GM12892 (cell line): ENCODE results near the gene NELL2.

Experiments used
- POLR2A ChIP-seq: IDR thresholded peaks from 2 replicates; pipeline ENCODE4 v1.6.1; 2011; ENCODE audit warnings: low read depth, low read length, control low read depth
- POLR2AphosphoS5 ChIP-seq: IDR thresholded peaks from 2 replicates; pipeline ENCODE4 v1.6.1; 2011; ENCODE audit warnings: low read depth, low read length, control low read depth

GRCh38 chr12:44525806-44526654, 350.1 kb downstream of the NELL2 start:
- no peak for TF ChIP-seq POLR2A
- TF ChIP-seq POLR2AphosphoS5, result no peak
